ENCODE measurements around the gene PLA2G4F. TPM values are rescaled to one million over a fixed set of nuclear protein-coding genes. Genes with fewer than 3 reads are reported as not detected.

The PLA2G4F gene
- total RNA-seq, 1 experiment from 2014 or later: not detected

- Histone ChIP-seq H3K79me1 (ENCODE audit: insufficient read depth, low read depth, low read length, poor library complexity, severe bottlenecking) (no peaks in the 10 kb centered on the region), H3K9ac (ENCODE audit: extremely low read depth, insufficient read length, low read length) (no peak overlapping the region), H3K4ac (ENCODE audit: low read depth, low read length) (no peak overlapping the region), H4K91ac (ENCODE audit: insufficient read length, low read depth, low read length) (no peak overlapping the region), H2BK20ac (ENCODE audit: low read depth, low read length, poor library complexity, severe bottlenecking) (no peak overlapping the region), H2AK5ac (ENCODE audit: insufficient read length, low read length) (no peak overlapping the region), H3K9me3 (ENCODE audit: control insufficient read depth, low read depth, low read length) (no peaks in the 10 kb centered on the region), H3K18ac (ENCODE audit: insufficient read length, low read depth, low read length) (no peak overlapping the region), H2BK12ac (ENCODE audit: insufficient read length, low read depth, low read length) (no peak overlapping the region), H4K8ac (replicated peaks; ENCODE audit: insufficient read length, low read depth, low read length) (no peak overlapping the region), H3K79me2 (ENCODE audit: insufficient read depth, low read length) (no peaks in the 10 kb centered on the region), H3K4me2 (ENCODE audit: insufficient read depth, insufficient read length, low read length) (no peak overlapping the region), H2BK15ac (ENCODE audit: low read depth, low read length) (no peak overlapping the region), H3K14ac (ENCODE audit: insufficient read depth, low read length) (no peak overlapping the region), H2BK120ac (ENCODE audit: low read depth, low read length, poor library complexity, severe bottlenecking) (no peak overlapping the region), H3K4me1 (ENCODE audit: insufficient read depth, low read length) (no peaks in the 10 kb centered on the region), H3K27me3 (ENCODE audit: insufficient read depth, low read length) (no peaks in the 10 kb centered on the region), H4K20me1 (ENCODE audit: control insufficient read depth, insufficient read depth, insufficient read length) (no peaks in the 10 kb centered on the region), H3K23ac (ENCODE audit: insufficient read length, low read depth, low read length) (no peak overlapping the region), H3K23me2 (ENCODE audit: insufficient read length, low read depth, low read length, poor library complexity, severe bottlenecking) (no peaks in the 10 kb centered on the region), H4K5ac (ENCODE audit: insufficient read length, low read depth, low read length) (no peak overlapping the region), H2AFZ (ENCODE audit: low read length) (no peak overlapping the region), H3K56ac (ENCODE audit: insufficient read length, low read depth, low read length) (no peak overlapping the region), H3K27ac (ENCODE audit: insufficient read length, low read depth, low read length) (no peak overlapping the region), H2BK5ac (ENCODE audit: insufficient read length, low read length) (no peak overlapping the region), H3T11ph (ENCODE audit: low read length) (no peak overlapping the region)
- Mint-ChIP-seq H3K4me3 (no peak overlapping the region), H3K4me1 (peaks cover 0 to 1% of the 10 kb centered on the region in 2 experiments; a peak in 2 of 4 replicates), H3K27ac (no peak overlapping the region), H3K36me3 (ENCODE audit: insufficient read depth in 1 of 3, low read depth in 3 of 3) (peaks cover 0 to 2% (median 0%) of the 10 kb centered on the region in 3 experiments; a peak in 1 of 7 replicates), H3K9me3 (peaks cover 9 to 11% of the 10 kb centered on the region in 2 experiments), H3K27me3 (ENCODE audit: low read depth) (peaks cover 5% of the 10 kb centered on the region; the same call in 1 of the 2 replicates)
- peak; percentile 25 for DNase-seq
- WGBS (ENCODE audit: extremely low coverage, insufficient read length, low lambda C conversion rate): no CpG with 5 or more reads among the region's 3 CpGs
- TF ChIP-seq CTCF (conservative IDR thresholded peaks at IDR 0.05): no peak
Observed at GRCh38 chr15:42138968-42139386, 17.5 kb downstream of the PLA2G4F start.
